ENCODE results near the gene RNF5. TPM values are rescaled to one million over a fixed set of nuclear protein-coding genes. Genes with fewer than 3 reads are reported as not detected.

RNF5 gene
- polyA plus RNA-seq, 1 of the 3 experiments (the other 2 are of a cell fraction), result 110 TPM

GRCh38 chr6:32218167-32218566 is 40.0 kb downstream of the RNF5 start:
- Histone ChIP-seq H3K9me3 (no peaks in the 10 kb centered on the region), H3K9ac (no peak overlapping the region), H3K27me3 (ENCODE audit: insufficient read depth) (peaks cover 87% of the 10 kb centered on the region), H3K9me2 (no peaks in the 10 kb centered on the region), H3K4me2 (no peak overlapping the region), H3F3A (replicated peaks; ENCODE audit: insufficient read depth) (no peaks in the 10 kb centered on the region), H2AFZ (ENCODE audit: low read depth) (no peak overlapping the region), H3K4me3 (ENCODE audit: low read depth in 2 of 2, low read length in 1 of 2) (no peak overlapping the region), H3K4me1 (ENCODE audit: control insufficient read depth in 1 of 2, insufficient read depth in 2 of 2, low read depth in 1 of 2, low read length in 1 of 2) (no peaks in the 10 kb centered on the region), H3K36me3 (replicated peaks in 1 of 2; ENCODE audit: control insufficient read depth in 1 of 2, insufficient read depth in 2 of 2, low read length in 1 of 2) (no peaks in the 10 kb centered on the region), H4K20me1 (ENCODE audit: insufficient read depth) (no peaks in the 10 kb centered on the region), H3K27ac (ENCODE audit: low read depth in 2 of 2, low read length in 1 of 2) (no peak overlapping the region), H3K79me2 (ENCODE audit: insufficient read depth) (no peaks in the 10 kb centered on the region)
- 5% methylated on average over 4 of the region's 7 CpGs for WGBS (ENCODE audit: low lambda C conversion rate)
- CTCF ChIA-PET, result no interaction called here
- no peak for DNase-seq
- POLR2A ChIA-PET, result no interaction called here
- no peak for TF ChIP-seq FOXJ3 (CRISPR knock-in tag; IDR thresholded peaks at IDR 0.05)
- no peak for TF ChIP-seq EP300 (IDR thresholded peaks at IDR 0.05; ENCODE audit: borderline replicate concordance in 1 of 2, low read depth in 1 of 2, low read length in 1 of 2)
- no peak for TF ChIP-seq GATA2 (CRISPR knock-in tag; IDR thresholded peaks at IDR 0.05)

- ChIA-PET POLR2A (no interaction called here), CTCF (no interaction called here)
- TF ChIP-seq MEF2A (IDR thresholded peaks at IDR 0.05; ENCODE audit: borderline replicate concordance, low read depth), result no peak
- no peak for TF ChIP-seq SMC3 (IDR thresholded peaks at IDR 0.05; ENCODE audit: low read depth, low read length)
- TF ChIP-seq, protein P1, sequence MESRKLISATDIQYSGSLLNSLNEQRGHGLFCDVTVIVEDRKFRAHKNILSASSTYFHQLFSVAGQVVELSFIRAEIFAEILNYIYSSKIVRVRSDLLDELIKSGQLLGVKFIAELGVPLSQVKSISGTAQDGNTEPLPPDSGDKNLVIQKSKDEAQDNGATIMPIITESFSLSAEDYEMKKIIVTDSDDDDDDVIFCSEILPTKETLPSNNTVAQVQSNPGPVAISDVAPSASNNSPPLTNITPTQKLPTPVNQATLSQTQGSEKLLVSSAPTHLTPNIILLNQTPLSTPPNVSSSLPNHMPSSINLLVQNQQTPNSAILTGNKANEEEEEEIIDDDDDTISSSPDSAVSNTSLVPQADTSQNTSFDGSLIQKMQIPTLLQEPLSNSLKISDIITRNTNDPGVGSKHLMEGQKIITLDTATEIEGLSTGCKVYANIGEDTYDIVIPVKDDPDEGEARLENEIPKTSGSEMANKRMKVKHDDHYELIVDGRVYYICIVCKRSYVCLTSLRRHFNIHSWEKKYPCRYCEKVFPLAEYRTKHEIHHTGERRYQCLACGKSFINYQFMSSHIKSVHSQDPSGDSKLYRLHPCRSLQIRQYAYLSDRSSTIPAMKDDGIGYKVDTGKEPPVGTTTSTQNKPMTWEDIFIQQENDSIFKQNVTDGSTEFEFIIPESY (IDR thresholded peaks at IDR 0.05; ENCODE audit: borderline replicate concordance, low read depth), result no peak
- TF ChIP-seq RXRA (IDR thresholded peaks at IDR 0.05; ENCODE audit: borderline replicate concordance, low read depth), result no peak
- TF ChIP-seq RFX5 (IDR thresholded peaks at IDR 0.05; ENCODE audit: low read length), result no peak
- TF ChIP-seq, protein P2, sequence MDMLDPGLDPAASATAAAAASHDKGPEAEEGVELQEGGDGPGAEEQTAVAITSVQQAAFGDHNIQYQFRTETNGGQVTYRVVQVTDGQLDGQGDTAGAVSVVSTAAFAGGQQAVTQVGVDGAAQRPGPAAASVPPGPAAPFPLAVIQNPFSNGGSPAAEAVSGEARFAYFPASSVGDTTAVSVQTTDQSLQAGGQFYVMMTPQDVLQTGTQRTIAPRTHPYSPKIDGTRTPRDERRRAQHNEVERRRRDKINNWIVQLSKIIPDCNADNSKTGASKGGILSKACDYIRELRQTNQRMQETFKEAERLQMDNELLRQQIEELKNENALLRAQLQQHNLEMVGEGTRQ (IDR thresholded peaks at IDR 0.05; ENCODE audit: borderline replicate concordance, low read depth, low read length), result no peak
- TF ChIP-seq POLR2AphosphoS5 (IDR thresholded peaks at IDR 0.05; ENCODE audit: low read depth, low read length), result no peak
- TF ChIP-seq TEAD4 (IDR thresholded peaks at IDR 0.05; ENCODE audit: borderline replicate concordance, insufficient read depth), result no peak
- no peak for TF ChIP-seq JUND (IDR thresholded peaks at IDR 0.05)
- no peak for TF ChIP-seq RCOR1 (IDR thresholded peaks at IDR 0.05; ENCODE audit: low read length)
- no peak for TF ChIP-seq FOXM1 (IDR thresholded peaks at IDR 0.05; ENCODE audit: low read depth)
- TF ChIP-seq FOSL2 (IDR thresholded peaks at IDR 0.05; ENCODE audit: borderline replicate concordance, low read depth), result no peak
- TF ChIP-seq USF1 (IDR thresholded peaks at IDR 0.05; ENCODE audit: borderline replicate concordance, low read depth), result no peak
- no peak for TF ChIP-seq IRF3 (IDR thresholded peaks at IDR 0.05; ENCODE audit: low read depth, low read length)
- TF ChIP-seq YY1 (IDR thresholded peaks at IDR 0.05; ENCODE audit: low read depth), result no peak
- no peak for TF ChIP-seq SIN3A (IDR thresholded peaks at IDR 0.05; ENCODE audit: borderline replicate concordance, low read depth, low read length)
- no peak for TF ChIP-seq CTCF (IDR thresholded peaks at IDR 0.05)
- no peak for TF ChIP-seq FOXJ3 (CRISPR knock-in tag; IDR thresholded peaks at IDR 0.05)
- no peak for TF ChIP-seq ELF1 (IDR thresholded peaks at IDR 0.05)
- no peak for TF ChIP-seq NRF1 (IDR thresholded peaks at IDR 0.05; ENCODE audit: low read depth, low read length)
Measured at GRCh38 chr6:32220021-32220420, 41.8 kb downstream of the RNF5 start.

More at GRCh38 chr6:32220021-32220420, 41.8 kb downstream of the RNF5 start:
- H3K4me2 ChIP-seq, result no peak overlapping the region
- no peak overlapping the region for H3K4me3 ChIP-seq (ENCODE audit: low read depth in 2 of 2, low read length in 1 of 2)
- H3K27me3 ChIP-seq (ENCODE audit: insufficient read depth), result peaks cover 87% of the 10 kb centered on the region
- H3K27ac ChIP-seq (ENCODE audit: low read depth in 2 of 2, low read length in 1 of 2), result no peak overlapping the region
- no peaks in the 10 kb centered on the region for H3K9me3 ChIP-seq
- no peaks in the 10 kb centered on the region for H4K20me1 ChIP-seq (ENCODE audit: insufficient read depth)
- H3K4me1 ChIP-seq (ENCODE audit: control insufficient read depth in 1 of 2, insufficient read depth in 2 of 2, low read depth in 1 of 2, low read length in 1 of 2), result no peaks in the 10 kb centered on the region
- DNase-seq, result no peak
- no peak overlapping the region for H2AFZ ChIP-seq (ENCODE audit: low read depth)
- no peaks in the 10 kb centered on the region for H3F3A ChIP-seq (replicated peaks; ENCODE audit: insufficient read depth)
- H3K36me3 ChIP-seq (replicated peaks in 1 of 2; ENCODE audit: control insufficient read depth in 1 of 2, insufficient read depth in 2 of 2, low read length in 1 of 2), result no peaks in the 10 kb centered on the region
- 5% methylated on average over 4 of the region's 4 CpGs for WGBS (ENCODE audit: low lambda C conversion rate)
- no peak overlapping the region for H3K9ac ChIP-seq
- no peaks in the 10 kb centered on the region for H3K79me2 ChIP-seq (ENCODE audit: insufficient read depth)
- no peaks in the 10 kb centered on the region for H3K9me2 ChIP-seq

Data from SK-N-SH (cell line).